DOHH2 (cell line): ENCODE measurements around the gene DNAAF5.

ENCODE experiments used
- H3F3A ChIP-seq: fragments of 200-600 bp; sonication (generic), shearing (Covaris generic); 2 replicates; pipeline ENCODE4 v1.6.0; 2016; ENCODE audit warnings: antibody characterized with exemption, mild to moderate bottlenecking; ENCODE audit not compliant: control insufficient read depth, insufficient read depth
- H3K27ac ChIP-seq: fragments of 200-600 bp; sonication (generic); 2 replicates; pipeline ENCODE4 v1.5.1; 2014; ENCODE audit warnings: low read depth, mild to moderate bottlenecking, low read length, moderate library complexity
- H3K27me3 ChIP-seq: fragments of 200-600 bp; sonication (generic); 2 replicates; pipeline ENCODE4 v1.6.1; 2014; ENCODE audit warnings: mild to moderate bottlenecking, low read length, mixed read lengths; ENCODE audit not compliant: control insufficient read depth
- H3K36me3 ChIP-seq: fragments of 200-600 bp; sonication (generic); 2 replicates; pipeline ENCODE4 v1.6.1; 2014; ENCODE audit warnings: mild to moderate bottlenecking, low read length, moderate library complexity, mixed read lengths; ENCODE audit not compliant: control insufficient read depth
- H3K4me1 ChIP-seq: fragments of 200-600 bp; sonication (generic); 2 replicates; pipeline ENCODE4 v1.6.1; 2014; ENCODE audit warnings: mild to moderate bottlenecking, low read length, mixed read lengths; ENCODE audit not compliant: control insufficient read depth
- H3K4me2 ChIP-seq: fragments of 200-600 bp; sonication (generic); 2 replicates; pipeline ENCODE4 v1.6.0; 2014; ENCODE audit warnings: mild to moderate bottlenecking, low read length, moderate library complexity
- H3K4me3 ChIP-seq: fragments of 200-600 bp; sonication (generic); 2 replicates; pipeline ENCODE4 v1.5.1; 2014; ENCODE audit warnings: mild to moderate bottlenecking, low read length, mixed read lengths
- H3K79me2 ChIP-seq: fragments of 200-600 bp; sonication (generic); 2 replicates; pipeline ENCODE4 v1.6.1; 2014; ENCODE audit warnings: mild to moderate bottlenecking, low read length, mixed read lengths; ENCODE audit not compliant: control insufficient read depth
- H3K9me2 ChIP-seq: fragments of 200-600 bp; sonication (generic); replicated peaks from 2 replicates; pipeline ENCODE4 v1.6.1; 2014; ENCODE audit warnings: mild to moderate bottlenecking, low read length, mixed read lengths; ENCODE audit not compliant: control insufficient read depth
- H3K9me3 ChIP-seq: fragments of 200-600 bp; sonication (generic); 2 replicates; pipeline ENCODE4 v1.6.1; 2014; ENCODE audit warnings: antibody characterized with exemption, low read length, mixed read lengths; ENCODE audit not compliant: control insufficient read depth, insufficient read depth
- H4K20me1 ChIP-seq: fragments of 200-600 bp; sonication (generic); 2 replicates; pipeline ENCODE4 v1.6.0; 2014; ENCODE audit warnings: low read depth, mild to moderate bottlenecking, antibody characterized with exemption, low read length, moderate library complexity; ENCODE audit not compliant: control insufficient read depth, insufficient read depth
- EZH2phosphoT487 ChIP-seq: fragments of 200-600 bp; sonication (generic); IDR thresholded peaks from 2 replicates; pipeline ENCODE4 v1.6.1; 2017; ENCODE audit warnings: borderline replicate concordance, mild to moderate bottlenecking, antibody characterized with exemption, low read length, moderate library complexity, mixed read lengths
- TF ChIP-seq, protein P1 (sequence below): fragments of 200-600 bp; sonication (generic); IDR thresholded peaks from one replicate; pipeline ENCODE4 v1.5.1; 2014; ENCODE audit warnings: antibody characterized with exemption, mild to moderate bottlenecking, low read depth, low read length; ENCODE audit not compliant: poor library complexity, severe bottlenecking

DNAAF5 gene

GRCh38 chr7:765383-765782 lies 38.9 kb downstream of the DNAAF5 start:
- no peak overlapping the region for H3K4me2 ChIP-seq
- no peak overlapping the region for H3K27ac ChIP-seq
- no peaks in the 10 kb centered on the region for H3K9me3 ChIP-seq
- TF ChIP-seq, protein P1, sequence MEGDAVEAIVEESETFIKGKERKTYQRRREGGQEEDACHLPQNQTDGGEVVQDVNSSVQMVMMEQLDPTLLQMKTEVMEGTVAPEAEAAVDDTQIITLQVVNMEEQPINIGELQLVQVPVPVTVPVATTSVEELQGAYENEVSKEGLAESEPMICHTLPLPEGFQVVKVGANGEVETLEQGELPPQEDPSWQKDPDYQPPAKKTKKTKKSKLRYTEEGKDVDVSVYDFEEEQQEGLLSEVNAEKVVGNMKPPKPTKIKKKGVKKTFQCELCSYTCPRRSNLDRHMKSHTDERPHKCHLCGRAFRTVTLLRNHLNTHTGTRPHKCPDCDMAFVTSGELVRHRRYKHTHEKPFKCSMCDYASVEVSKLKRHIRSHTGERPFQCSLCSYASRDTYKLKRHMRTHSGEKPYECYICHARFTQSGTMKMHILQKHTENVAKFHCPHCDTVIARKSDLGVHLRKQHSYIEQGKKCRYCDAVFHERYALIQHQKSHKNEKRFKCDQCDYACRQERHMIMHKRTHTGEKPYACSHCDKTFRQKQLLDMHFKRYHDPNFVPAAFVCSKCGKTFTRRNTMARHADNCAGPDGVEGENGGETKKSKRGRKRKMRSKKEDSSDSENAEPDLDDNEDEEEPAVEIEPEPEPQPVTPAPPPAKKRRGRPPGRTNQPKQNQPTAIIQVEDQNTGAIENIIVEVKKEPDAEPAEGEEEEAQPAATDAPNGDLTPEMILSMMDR, result no peak
- TF ChIP-seq EZH2phosphoT487, result no peak
- H4K20me1 ChIP-seq, result no peaks in the 10 kb centered on the region
- H3F3A ChIP-seq, result no peaks in the 10 kb centered on the region
- H3K36me3 ChIP-seq, result peaks cover 66% of the 10 kb centered on the region
- no peak overlapping the region for H3K4me3 ChIP-seq
- H3K27me3 ChIP-seq, result no peaks in the 10 kb centered on the region
- H3K4me1 ChIP-seq, result no peaks in the 10 kb centered on the region
- H3K79me2 ChIP-seq, result no peaks in the 10 kb centered on the region
- no peaks in the 10 kb centered on the region for H3K9me2 ChIP-seq

- TF ChIP-seq EZH2phosphoT487, result no peak
- TF ChIP-seq, protein P1, result no peak
- peaks cover 59% of the 10 kb centered on the region for H3K36me3 ChIP-seq
- no peak overlapping the region for H3K4me3 ChIP-seq
Observed at GRCh38 chr7:767580-767940, 41.1 kb downstream of the DNAAF5 start.

GRCh38 chr7:767941-768731 lies 41.6 kb downstream of the DNAAF5 start:
- H3K27ac ChIP-seq, result no peak overlapping the region
- no peak overlapping the region for H3K4me2 ChIP-seq
- no peak overlapping the region for H3K4me3 ChIP-seq
- no peaks in the 10 kb centered on the region for H3K79me2 ChIP-seq
- no peaks in the 10 kb centered on the region for H3K4me1 ChIP-seq
- no peaks in the 10 kb centered on the region for H3K27me3 ChIP-seq
- no peaks in the 10 kb centered on the region for H3K9me3 ChIP-seq
- H3K9me2 ChIP-seq, result no peaks in the 10 kb centered on the region
- H3F3A ChIP-seq, result no peaks in the 10 kb centered on the region
- H3K36me3 ChIP-seq, result peaks cover 56% of the 10 kb centered on the region
- no peaks in the 10 kb centered on the region for H4K20me1 ChIP-seq
- TF ChIP-seq EZH2phosphoT487, result no peak
- TF ChIP-seq, protein P1, result no peak

More at GRCh38 chr7:767580-767940, 41.1 kb downstream of the DNAAF5 start:
- Histone ChIP-seq H4K20me1 (no peaks in the 10 kb centered on the region), H3K79me2 (no peaks in the 10 kb centered on the region), H3K4me2 (no peak overlapping the region), H3K9me2 (no peaks in the 10 kb centered on the region), H3F3A (no peaks in the 10 kb centered on the region), H3K4me1 (no peaks in the 10 kb centered on the region), H3K9me3 (no peaks in the 10 kb centered on the region), H3K27ac (no peak overlapping the region), H3K27me3 (no peaks in the 10 kb centered on the region)
